ENCODE results near the gene RTN4RL2. TPM values are rescaled to one million over a fixed set of nuclear protein-coding genes. Genes with fewer than 3 reads are reported as not detected.
A peak's percentile ranks its signal among the peaks of the same experiment; 100 is the strongest.

Gene RTN4RL2
- total and polyA plus RNA-seq, 9 of the 15 experiments (the other 6 are each of a cell fraction or from before 2014, with no cell fraction given), result 0.06 to 1.9 (median 0.34) TPM; not detected in 4

- TF ChIP-seq MTA1 (IDR thresholded peaks at IDR 0.05; ENCODE audit: borderline replicate concordance), result no peak
Observed at GRCh38 chr11:57491371-57492061, 31.2 kb downstream of the RTN4RL2 start (continued).

GRCh38 chr11:57493507-57494503 is 33.5 kb downstream of the RTN4RL2 start:
- H3K27ac ChIP-seq (ENCODE audit: extremely low read depth, low read depth, low read length), result peak overlapping the region; percentile 67
- peaks cover 79% of the 10 kb centered on the region; the same call in 2 of the 3 replicates for H3K36me3 ChIP-seq (ENCODE audit: control insufficient read depth, insufficient read depth, low read length)
- in situ Hi-C loops (cut with MboI) (loop anchor here (5.0 kb wide), 1 partner anchor 33 kb away; no protein-coding TSS in a partner anchor), intact Hi-C loops (cut with micrococcal nuclease) (loop anchor here (1.0 to 5.0 kb wide), 3 partner anchors 33 to 68 kb away; no protein-coding TSS in a partner anchor)
- ChIA-PET CTCF (ENCODE audit: low intra/inter-chr PET ratio) (interaction anchor here (0.6 to 5.1 kb wide), 5 partner anchors 22 to 74 kb away, joined by 3 to 51 read pairs (median 3); partner anchors contain the start of genes SLC43A1 and UBE2L6), POLR2A (interaction anchor here (0.6 to 1.3 kb wide), 12 partner anchors 12 to 540 kb away, joined by 3 to 5 read pairs (median 3); partner anchors contain the start of genes SLC43A1 and SLC43A3)
- ATAC-seq (peak; percentile 89), FAIRE-seq (peak; percentile 89), DNase-seq (ENCODE audit: extremely low read depth in 1 of 4, low spot score in 3 of 4) (peak; percentile 68 to 78 (median 72))
- no peaks in the 10 kb centered on the region for H3K9me1 ChIP-seq (ENCODE audit: control insufficient read depth, insufficient read depth, low read length)
- H3K4me2 ChIP-seq (ENCODE audit: insufficient read depth, low read length), result no peak overlapping the region
- no peaks in the 10 kb centered on the region for H3K79me2 ChIP-seq (ENCODE audit: control insufficient read depth, insufficient read depth, low read length)
- H2AFZ ChIP-seq (ENCODE audit: low read depth, low read length), result no peak overlapping the region
- H3K27me3 ChIP-seq (ENCODE audit: control insufficient read depth in 2 of 2, insufficient read depth in 2 of 2, low read length in 2 of 2), result no peaks in the 10 kb centered on the region
- H3K4me3 ChIP-seq, result no peak overlapping the region
- no TSS peak for BruUV-seq (replicated peaks)
- H3K4me1 ChIP-seq (replicated peaks in 1 of 2; ENCODE audit: control insufficient read depth in 2 of 2, insufficient read depth in 2 of 2, low read length in 2 of 2), result peaks cover 1 to 7% of the 10 kb centered on the region in 2 experiments; a peak in 3 of 5 replicates
- peak overlapping the region; percentile 53 to 65; a peak in 2 of 4 replicates for H3K9ac ChIP-seq (ENCODE audit: insufficient read depth in 1 of 2, low read depth in 2 of 2, low read length in 2 of 2)
- WGBS (ENCODE audit: insufficient coverage, low coverage, missing lambda C conversion rate), result 74% methylated on average over 15 of the region's 15 CpGs
- H3K9me3 ChIP-seq (replicated peaks; ENCODE audit: control insufficient read depth, insufficient read depth, low read depth, low read length), result no peaks in the 10 kb centered on the region
- 0 out of 2 replicates have a peak, but pooled peaks cover 8% of the 10 kb centered on the region for H4K20me1 ChIP-seq (replicated peaks; ENCODE audit: control insufficient read depth, insufficient read depth, low read length)
- TF ChIP-seq PTRF (tag; IDR thresholded peaks at IDR 0.05) (0 out of 2 replicates have a peak, but pooled peaks have one; percentile 47), SMARCC2 (IDR thresholded peaks at IDR 0.05; ENCODE audit: low read depth) (no peak), ZNF707 (CRISPR knock-in tag; conservative IDR thresholded peaks at IDR 0.05) (peak; percentile 29; the same call in 1 of the 2 replicates), DLX4 (CRISPR knock-in tag; IDR thresholded peaks at IDR 0.05) (no peak), TSHZ1 (CRISPR knock-in tag; IDR thresholded peaks at IDR 0.05) (no peak), CXXC5 (CRISPR knock-in tag; IDR thresholded peaks at IDR 0.05) (peak; percentile 74), CGGBP1 (CRISPR knock-in tag; IDR thresholded peaks at IDR 0.05) (no peak)
